IMR-90 (cell line): ENCODE measurements around the gene ABCA5. TPM values are rescaled to one million over a fixed set of nuclear protein-coding genes. Genes with fewer than 3 reads are reported as not detected.
A peak's percentile ranks its signal among the peaks of the same experiment; 100 is the strongest.

ENCODE experiments used
- ATAC-seq: fragments of 200-7000 bp; cut with Tn5 transposase; 2 replicates; pipeline ENCODE4 v1.9.1; 2020; ENCODE audit warnings: low read depth, mild to moderate bottlenecking, moderate library complexity
- BruUV-seq: library from RNA; stranded (reverse); fragments of 400-500 nt; replicated peaks from 2 replicates; lab custom pipeline; 2021; lab: Mats Ljungman, UMichigan
- CTCF ChIA-PET: fragments of 300-600 bp; formaldehyde crosslinking; extraction: SDS; loops from one replicate; lab custom pipeline; 2021; ENCODE audit warnings: antibody characterized with exemption; lab: Yijun Ruan, JAX
- POLR2A ChIA-PET: fragments of 300-600 bp; sonication (Branson Sonifier 250); formaldehyde crosslinking; loops from one replicate; lab custom pipeline; 2022; ENCODE audit warnings: antibody characterized with exemption; ENCODE audit not compliant: unreplicated experiment; lab: Charles Lee
- DNase-seq: peaks from one replicate; pipeline ENCODE4 v3.0.0; 2013
- H2AFZ ChIP-seq: replicated peaks from 2 replicates; pipeline ENCODE3; 2013; ENCODE audit warnings: low read length, mild to moderate bottlenecking; ENCODE audit not compliant: poor library complexity
- H2AK5ac ChIP-seq: 2 replicates; pipeline ENCODE4 v1.6.1; 2013; ENCODE audit warnings: low read depth, low read length, inconsistent platforms
- H2AK9ac ChIP-seq: replicated peaks from 2 replicates; pipeline ENCODE3; 2013; ENCODE audit warnings: mild to moderate bottlenecking, low read depth, low read length, moderate library complexity; ENCODE audit not compliant: poor library complexity
- H2BK120ac ChIP-seq: 2 replicates; pipeline ENCODE4 v1.6.1; 2013; ENCODE audit warnings: low read depth, low read length, inconsistent platforms
- H2BK15ac ChIP-seq: 3 replicates; pipeline ENCODE4 v1.6.1; 2013; ENCODE audit warnings: low read depth, low read length, inconsistent platforms
- H2BK20ac ChIP-seq: 2 replicates; pipeline ENCODE4 v1.6.1; 2013; ENCODE audit warnings: low read depth, mild to moderate bottlenecking, inconsistent platforms, low read length, moderate library complexity
- H2BK5ac ChIP-seq: 2 replicates; pipeline ENCODE4 v1.6.1; 2013; ENCODE audit warnings: mild to moderate bottlenecking, low read depth, low read length, inconsistent platforms; ENCODE audit not compliant: poor library complexity, severe bottlenecking
- H3K14ac ChIP-seq: replicated peaks from 2 replicates; pipeline ENCODE4 v1.6.1; 2013; ENCODE audit warnings: low read depth, low read length, inconsistent platforms
- H3K18ac ChIP-seq: 2 replicates; pipeline ENCODE4 v1.6.1; 2013; ENCODE audit warnings: low read depth, low read length, control low read depth
- H3K23ac ChIP-seq: 2 replicates; pipeline ENCODE4 v1.6.1; 2013; ENCODE audit warnings: low read depth, low read length, inconsistent platforms
- H3K27ac ChIP-seq: 2 replicates; pipeline ENCODE4 v1.5.1; 2013; ENCODE audit warnings: mild to moderate bottlenecking, control low read depth, low read length; ENCODE audit not compliant: insufficient read depth
- H3K27me3 ChIP-seq: 2 replicates; pipeline ENCODE4 v1.6.1; 2013; ENCODE audit warnings: low read length; ENCODE audit not compliant: control insufficient read depth, insufficient read depth
- H3K36me3 ChIP-seq: 2 replicates; pipeline ENCODE4 v1.6.1; 2013; ENCODE audit warnings: low read length, mixed read lengths; ENCODE audit not compliant: control insufficient read depth, insufficient read depth
- H3K4ac ChIP-seq: 2 replicates; pipeline ENCODE4 v1.6.1; 2013; ENCODE audit warnings: low read depth, low read length, inconsistent platforms
- H3K4me1 ChIP-seq: 2 replicates; pipeline ENCODE4 v1.6.1; 2013; ENCODE audit warnings: low read length, mixed read lengths; ENCODE audit not compliant: control insufficient read depth, insufficient read depth
- H3K4me2 ChIP-seq: 2 replicates; pipeline ENCODE4 v1.6.1; 2013; ENCODE audit warnings: low read depth, mild to moderate bottlenecking, control low read depth, low read length, moderate library complexity
- H3K4me3 ChIP-seq: 2 replicates; pipeline ENCODE4 v1.5.1; 2013; ENCODE audit warnings: low read depth, mild to moderate bottlenecking, control low read depth, low read length, moderate library complexity; ENCODE audit not compliant: insufficient read depth
- H3K56ac ChIP-seq: 2 replicates; pipeline ENCODE4 v1.6.1; 2013; ENCODE audit warnings: low read length, inconsistent platforms; ENCODE audit not compliant: insufficient read depth; ENCODE audit errors: extremely low read depth
- H3K79me1 ChIP-seq, 2 experiments: 2 replicates each; pipeline ENCODE4 v1.6.1; 2013; ENCODE audit warnings: low read length in 2 of 2, inconsistent platforms in 1 of 2, low read depth in 1 of 2
- H3K9ac ChIP-seq: 2 replicates; pipeline ENCODE4 v1.6.1; 2013; ENCODE audit warnings: low read depth, low read length, control low read depth
- H3K9me1 ChIP-seq: 2 replicates; pipeline ENCODE4 v1.6.1; 2013; ENCODE audit warnings: low read length, inconsistent platforms; ENCODE audit not compliant: insufficient read depth
- H3K9me3 ChIP-seq: 2 replicates; pipeline ENCODE4 v1.6.1; 2013; ENCODE audit warnings: low read length; ENCODE audit not compliant: control insufficient read depth, insufficient read depth
- H4K20me1 ChIP-seq: 2 replicates; pipeline ENCODE4 v1.6.1; 2013; ENCODE audit warnings: low read length, inconsistent platforms; ENCODE audit not compliant: insufficient read depth
- H4K5ac ChIP-seq: 2 replicates; pipeline ENCODE4 v1.6.1; 2013; ENCODE audit warnings: mild to moderate bottlenecking, low read depth, low read length, control low read depth
- H4K8ac ChIP-seq, 2 experiments: 2 replicates each; pipeline ENCODE4 v1.6.1; 2013; ENCODE audit warnings: low read depth in 2 of 2, low read length in 2 of 2, control low read depth in 1 of 2, inconsistent platforms in 1 of 2
- H4K91ac ChIP-seq: 2 replicates; pipeline ENCODE4 v1.6.1; 2013; ENCODE audit warnings: low read depth, low read length, inconsistent platforms; ENCODE audit not compliant: insufficient read depth
- CEBPB ChIP-seq: IDR thresholded peaks from 2 replicates; pipeline ENCODE4 v1.6.1; 2012; ENCODE audit warnings: low read depth, low read length, improper control_type of control experiment
- CTCF ChIP-seq: conservative IDR thresholded peaks from 2 replicates; pipeline ENCODE4 v1.5.1; 2012; ENCODE audit warnings: mild to moderate bottlenecking, low read depth, low read length, improper control_type of control experiment
- RAD21 ChIP-seq: IDR thresholded peaks from 2 replicates; pipeline ENCODE4 v1.6.1; 2012; ENCODE audit warnings: low read length, improper control_type of control experiment
- RFX5 ChIP-seq: IDR thresholded peaks from 2 replicates; pipeline ENCODE4 v1.8.0; 2012; ENCODE audit warnings: low read depth, mild to moderate bottlenecking, low read length, moderate library complexity
- SMC3 ChIP-seq: fragments of 150-350 bp; IDR thresholded peaks from 2 replicates; pipeline ENCODE4 v1.6.1; 2016; ENCODE audit warnings: low read depth, mild to moderate bottlenecking, antibody characterized with exemption, low read length, moderate library complexity
- WGBS, 2 experiments: methylation state at CpG; one replicate each; pipeline versions ENCODE4 v1.1.5 to v1.1.7; 2013; ENCODE audit warnings: missing lambda C conversion rate in 2 of 2; ENCODE audit not compliant: insufficient read length in 1 of 2; ENCODE audit errors: extremely low coverage in 2 of 2; 5-methylcytosine and 5-hydroxymethylcytosine counted together
- dilution Hi-C: fragments of 300-500 bp; cut with HindIII; formaldehyde crosslinking; loops from one replicate; pipeline ENCODE4 v1.14.3; 2018; ENCODE audit warnings: low sequenced_read_pairs; ENCODE audit not compliant: unreplicated experiment
- in situ Hi-C: fragments of 300-500 bp; cut with MboI; formaldehyde crosslinking; loops from 3 replicates; pipeline ENCODE4 v1.14.3; 2019; ENCODE audit warnings: low sequenced_read_pairs, inconsistent platforms, mixed read lengths
- intact Hi-C: fragments of 100-400 bp; cut with micrococcal nuclease; formaldehyde crosslinking; loops from 2 replicates; pipeline ENCODE4 v1.10.0; 2022
- polyA plus RNA-seq, 3 experiments: library from polyadenylated mRNA; depleted of rRNA; stranded (reverse); fragments of >200 nt; gene quantifications; 2 replicates each; pipeline ENCODE4 v1.2.3, GENCODE V29; 2012; ENCODE audit warnings: low replicate concordance in 1 of 3
- total RNA-seq: library from RNA; depleted of rRNA; stranded (reverse); fragments of >200 nt; gene quantifications from 2 replicates; pipeline ENCODE4 v1.2.3, GENCODE V29; 2012

The ABCA5 gene
- total and polyA plus RNA-seq, 2 of the 4 experiments (the other 2 are of a cell fraction) = 1.3 to 2.3 TPM

GRCh38 chr17:69246726-69247375 is 80.1 kb downstream of the ABCA5 start:
- no peak overlapping the region for H4K8ac ChIP-seq
- H3K79me1 ChIP-seq = no peaks in the 10 kb centered on the region
- H2BK20ac ChIP-seq = no peak overlapping the region
- H3K4ac ChIP-seq = no peak overlapping the region
- H3K9me3 ChIP-seq = no peaks in the 10 kb centered on the region
- H3K36me3 ChIP-seq = no peaks in the 10 kb centered on the region
- ATAC-seq = peak; percentile 75
- no peak overlapping the region for H2BK5ac ChIP-seq
- no peak overlapping the region for H2BK120ac ChIP-seq
- H3K4me1 ChIP-seq = no peaks in the 10 kb centered on the region
- H3K56ac ChIP-seq = no peak overlapping the region
- no peak overlapping the region for H3K4me2 ChIP-seq
- no peak overlapping the region for H3K14ac ChIP-seq
- H3K9ac ChIP-seq = no peak overlapping the region
- H3K4me3 ChIP-seq = no peak overlapping the region
- dilution Hi-C loops (no loop called here), intact Hi-C loops (loop anchor here (5.0 to 10.0 kb wide), 2 partner anchors 275 to 782 kb away; no protein-coding TSS in a partner anchor), in situ Hi-C loops (loop anchor here (10.0 kb wide), 1 partner anchor 712 kb away; no protein-coding TSS in a partner anchor)
- no peak overlapping the region for H3K23ac ChIP-seq
- no TSS peak for BruUV-seq
- no peaks in the 10 kb centered on the region for H3K9me1 ChIP-seq
- H3K27me3 ChIP-seq = no peaks in the 10 kb centered on the region
- H4K91ac ChIP-seq = no peak overlapping the region
- POLR2A ChIA-PET = no interaction called here
- TF ChIP-seq CTCF (peak; percentile 62), SMC3 (peak; percentile 41; the same call in 1 of the 2 replicates), RAD21 (peak; percentile 58), RFX5 (no peak), CEBPB (peak; percentile 59; the same call in 1 of the 2 replicates)
- no peak overlapping the region for H2AFZ ChIP-seq
- CTCF ChIA-PET = interaction anchor here (0.5 to 1.6 kb wide), 6 partner anchors 9 to 475 kb away, joined by 3 to 4 read pairs (median 3); no protein-coding TSS in a partner anchor
- peak; percentile 55 for DNase-seq
- no peak overlapping the region for H3K18ac ChIP-seq
- no peak overlapping the region for H3K27ac ChIP-seq
- H4K5ac ChIP-seq = no peak overlapping the region
- WGBS, 2 experiments = no CpG with 5 or more reads among the region's 4 CpGs
- H4K20me1 ChIP-seq = no peaks in the 10 kb centered on the region
- no peak overlapping the region for H2AK9ac ChIP-seq
- no peak overlapping the region for H2BK15ac ChIP-seq
- no peak overlapping the region for H2AK5ac ChIP-seq
